HFF-Myc (cell line): Measurements from ENCODE around the gene KCNA5.

Experiments used
- DNase-seq: peaks from one replicate; pipeline ENCODE4 v3.0.0-alpha.2; 2011; ENCODE audit warnings: low read depth; ENCODE audit errors: extremely low read depth
- H3K4me3 ChIP-seq: replicated peaks from 2 replicates; pipeline ENCODE4 v1.5.1; 2011; ENCODE audit warnings: low read depth, mild to moderate bottlenecking, control low read depth, low read length
- CTCF ChIP-seq: IDR thresholded peaks from 2 replicates; pipeline ENCODE4 v1.5.1; 2012; ENCODE audit warnings: mild to moderate bottlenecking, low read depth, low read length, control low read depth; ENCODE audit errors: missing control alignments

Gene KCNA5

GRCh38 chr12:5043589-5044419 lies at the start of gene KCNA5:
TSS of gene KCNA5 (plus strand) at chr12:5043879. CDS start at chr12:5044148, 269 bp downstream.
- TF ChIP-seq CTCF, result no peak
- no peak for DNase-seq
- H3K4me3 ChIP-seq, result no peak within 1 kb of the TSS

- H3K4me3 ChIP-seq, result no peak overlapping the region
- DNase-seq, result no peak
- no peak for TF ChIP-seq CTCF
These were observed 49.1 kb upstream of the KCNA5 start for GRCh38 chr12:4994622-4995021.

GRCh38 chr12:4996714-4997113 lies 47.0 kb upstream of the KCNA5 start:
- DNase-seq, result no peak
- H3K4me3 ChIP-seq, result no peak overlapping the region
- no peak for TF ChIP-seq CTCF

DNA sequence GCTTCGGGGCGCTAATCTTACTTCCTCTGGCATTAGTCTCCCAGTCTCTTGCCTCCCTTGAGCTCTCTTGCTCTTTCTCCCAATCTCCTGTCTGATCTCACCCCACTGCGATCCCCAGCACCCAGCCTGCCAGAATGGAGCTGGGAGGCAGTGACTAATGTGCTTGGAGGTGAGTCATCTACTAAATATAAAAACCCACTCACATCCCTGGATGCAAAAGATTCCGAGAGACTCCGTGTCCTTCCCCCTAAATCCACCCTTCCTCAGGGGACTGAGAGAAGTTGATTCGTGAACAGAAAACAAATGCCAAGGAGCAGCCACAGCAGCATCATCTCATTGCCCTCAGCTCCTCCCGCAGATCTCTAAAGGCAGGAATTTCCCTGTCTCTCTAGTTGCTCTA lies 45.7 kb upstream of the KCNA5 start:
- no peak for TF ChIP-seq CTCF
- no peak overlapping the region for H3K4me3 ChIP-seq
- DNase-seq, result peak; percentile 22

DNA sequence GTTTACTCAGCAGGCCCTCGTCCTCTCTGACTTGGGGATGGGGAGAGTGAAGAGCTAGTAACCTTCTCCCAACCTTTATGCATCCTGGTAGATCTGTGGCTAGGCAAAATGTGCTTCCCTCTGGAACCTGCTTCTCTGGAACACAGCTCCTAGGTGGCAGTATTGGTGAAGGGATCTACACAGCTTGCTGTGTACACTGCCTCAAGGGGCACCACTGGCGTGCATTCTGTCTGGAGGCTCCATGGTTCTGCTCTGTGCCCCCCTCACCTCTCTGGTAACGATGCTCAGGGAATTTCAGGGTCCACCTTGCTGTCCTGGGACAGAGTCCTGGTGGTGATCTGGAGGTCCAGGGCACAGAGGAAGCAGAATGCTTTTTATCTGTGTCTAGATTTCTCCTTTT lies 43.5 kb upstream of the KCNA5 start:
- DNase-seq, result no peak
- TF ChIP-seq CTCF, result no peak
- H3K4me3 ChIP-seq, result no peak overlapping the region

DNA sequence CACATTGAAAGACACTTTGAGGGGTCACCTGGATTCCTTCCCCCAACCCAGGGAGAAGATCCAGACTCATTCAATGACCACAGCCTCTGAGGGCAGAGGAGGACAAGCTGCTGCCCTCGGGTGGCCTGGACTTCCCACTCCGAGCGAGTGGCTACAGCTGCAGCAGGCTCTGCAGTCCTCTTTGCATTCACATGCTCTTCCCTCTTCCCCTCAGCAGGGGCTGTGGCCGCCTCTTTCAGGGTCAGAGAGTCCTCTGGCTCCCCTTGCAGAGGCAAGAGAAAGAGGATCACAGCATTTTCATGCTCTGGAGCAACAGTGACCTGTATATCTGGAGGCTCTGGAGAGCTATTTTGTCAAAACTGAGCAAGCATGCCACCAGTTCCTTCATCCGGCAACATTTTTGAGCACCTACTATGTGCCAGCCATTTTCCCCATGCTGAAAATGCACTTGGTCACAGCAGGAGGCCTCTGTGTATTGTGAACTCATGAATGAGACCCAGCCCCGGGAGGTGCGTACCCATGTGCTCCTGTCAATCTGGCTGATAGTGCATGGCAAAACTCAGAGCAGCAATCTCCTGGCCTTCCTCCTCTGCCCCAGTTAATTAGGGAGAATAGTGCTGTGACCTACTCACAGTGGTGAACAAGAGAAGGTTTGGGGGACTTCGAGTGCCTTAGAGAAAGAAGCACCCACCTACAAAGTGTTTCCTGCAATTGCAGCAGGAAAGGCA lies 42.9 kb upstream of the KCNA5 start:
- no peak for TF ChIP-seq CTCF
- H3K4me3 ChIP-seq, result no peak overlapping the region
- DNase-seq, result no peak
